Measurements from ENCODE around the gene CFAP161. TPM values are rescaled to one million over a fixed set of nuclear protein-coding genes. Genes with fewer than 3 reads are reported as not detected.

The CFAP161 gene
- total and polyA plus RNA-seq, 2 experiments from 2014 or later, result 0.13 TPM; not detected in 1

GRCh38 chr15:81101894-81102815, 31.9 kb upstream of the CFAP161 start (continued):
- TF ChIP-seq ZNF462 (CRISPR knock-in tag; IDR thresholded peaks at IDR 0.05) (no peak), NANOG (IDR thresholded peaks at IDR 0.05; ENCODE audit: borderline replicate concordance) (no peak), EZH2phosphoT487 (IDR thresholded peaks at IDR 0.05; ENCODE audit: unreplicated experiment) (no peak), STAT1 (IDR thresholded peaks at IDR 0.05; ENCODE audit: unreplicated experiment) (no peak), EZH2 (IDR thresholded peaks at IDR 0.05; ENCODE audit: low read depth, unreplicated experiment) (no peak)

- Histone ChIP-seq H3K27ac (ENCODE audit: low read depth) (no peak overlapping the region), H4K20me1 (replicated peaks; ENCODE audit: insufficient read depth) (no peaks in the 10 kb centered on the region), H3K79me2 (replicated peaks; ENCODE audit: insufficient read depth) (no peaks in the 10 kb centered on the region), H3K4me1 (ENCODE audit: insufficient read depth) (no peaks in the 10 kb centered on the region), H3F3A (replicated peaks; ENCODE audit: low read depth) (no peaks in the 10 kb centered on the region), H3K27me3 (ENCODE audit: insufficient read depth) (no peaks in the 10 kb centered on the region), H2AFZ (no peak overlapping the region), H3K36me3 (ENCODE audit: insufficient read depth) (no peaks in the 10 kb centered on the region), H3K4me3 (no peak overlapping the region), H3K4me2 (no peak overlapping the region), H3K9me2 (ENCODE audit: insufficient read depth) (no peaks in the 10 kb centered on the region)
- no peak for DNase-seq (ENCODE audit: low spot score)
- Mint-ChIP-seq H3K27ac (no peak overlapping the region), H3K36me3 (ENCODE audit: low read depth) (no peaks in the 10 kb centered on the region), H3K27me3 (ENCODE audit: insufficient read depth, low read depth, poor library complexity) (peaks cover 10% of the 10 kb centered on the region), H3K4me1 (no peaks in the 10 kb centered on the region), H3K9me3 (no peaks in the 10 kb centered on the region), H3K4me3 (no peak overlapping the region)
- ATAC-seq, result no peak
- TF ChIP-seq ZNF462 (CRISPR knock-in tag; IDR thresholded peaks at IDR 0.05) (no peak), CTCF (conservative IDR thresholded peaks at IDR 0.05; ENCODE audit: low read depth in 2 of 2) (no peak)
Measured at GRCh38 chr15:81103857-81104256, 30.2 kb upstream of the CFAP161 start.

Data from GM23338 (cell line).